H9 (cell line): Measurements from ENCODE around the gene ATF4. TPM values are rescaled to one million over a fixed set of nuclear protein-coding genes. Genes with fewer than 3 reads are reported as not detected.

ENCODE experiments used
- DNase-seq: peaks from one replicate; pipeline ENCODE4 v3.0.0-alpha.2; 2017
- H2AFZ ChIP-seq: one replicate; pipeline ENCODE4 v1.6.1; 2013; ENCODE audit warnings: mild to moderate bottlenecking, low read length, control low read depth, moderate library complexity
- H2AK5ac ChIP-seq: 2 replicates; pipeline ENCODE4 v1.6.1; 2013; ENCODE audit warnings: low read length, control low read depth, mixed read lengths; ENCODE audit not compliant: insufficient read length
- H2BK120ac ChIP-seq: one replicate; pipeline ENCODE4 v1.6.1; 2013; ENCODE audit warnings: low read depth, mild to moderate bottlenecking, low read length, control low read depth, inconsistent platforms; ENCODE audit not compliant: poor library complexity, severe bottlenecking
- H2BK12ac ChIP-seq: 2 replicates; pipeline ENCODE4 v1.6.1; 2013; ENCODE audit warnings: low read length, control low read depth, mixed read lengths, low read depth; ENCODE audit not compliant: insufficient read length
- H2BK15ac ChIP-seq: 2 replicates; pipeline ENCODE4 v1.6.1; 2013; ENCODE audit warnings: low read depth, low read length, control low read depth
- H2BK20ac ChIP-seq: one replicate; pipeline ENCODE4 v1.6.1; 2013; ENCODE audit warnings: low read depth, mild to moderate bottlenecking, low read length, control low read depth, inconsistent platforms; ENCODE audit not compliant: poor library complexity, severe bottlenecking
- H2BK5ac ChIP-seq: 2 replicates; pipeline ENCODE4 v1.6.1; 2013; ENCODE audit warnings: low read length, control low read depth, mixed read lengths; ENCODE audit not compliant: insufficient read length
- H3K14ac ChIP-seq: 2 replicates; pipeline ENCODE4 v1.6.1; 2013; ENCODE audit warnings: low read length, control low read depth; ENCODE audit not compliant: insufficient read depth
- H3K18ac ChIP-seq: 2 replicates; pipeline ENCODE4 v1.6.1; 2013; ENCODE audit warnings: low read depth, mild to moderate bottlenecking, mixed read lengths, low read length, control low read depth; ENCODE audit not compliant: insufficient read length
- H3K23ac ChIP-seq: 2 replicates; pipeline ENCODE4 v1.6.1; 2013; ENCODE audit warnings: low read length, control low read depth, mixed read lengths, low read depth; ENCODE audit not compliant: insufficient read length
- H3K23me2 ChIP-seq: 2 replicates; pipeline ENCODE4 v1.6.1; 2013; ENCODE audit warnings: low read depth, mild to moderate bottlenecking, mixed read lengths, low read length, control low read depth; ENCODE audit not compliant: insufficient read length, poor library complexity, severe bottlenecking
- H3K27ac ChIP-seq: 2 replicates; pipeline ENCODE4 v1.5.1; 2013; ENCODE audit warnings: low read length, control low read depth, mixed read lengths, low read depth; ENCODE audit not compliant: insufficient read length
- H3K27me3 ChIP-seq: 2 replicates; pipeline ENCODE4 v1.6.1; 2013; ENCODE audit warnings: low read length, control low read depth, inconsistent platforms; ENCODE audit not compliant: insufficient read depth
- H3K4ac ChIP-seq: 2 replicates; pipeline ENCODE4 v1.6.1; 2013; ENCODE audit warnings: low read depth, mild to moderate bottlenecking, control low read depth, inconsistent platforms, low read length, moderate library complexity
- H3K4me1 ChIP-seq: 2 replicates; pipeline ENCODE4 v1.6.1; 2013; ENCODE audit warnings: low read length, control low read depth, inconsistent platforms; ENCODE audit not compliant: insufficient read depth
- H3K4me2 ChIP-seq: 2 replicates; pipeline ENCODE4 v1.6.1; 2013; ENCODE audit warnings: low read length, control low read depth, mixed read lengths; ENCODE audit not compliant: insufficient read length, insufficient read depth
- H3K56ac ChIP-seq: 2 replicates; pipeline ENCODE4 v1.6.1; 2013; ENCODE audit warnings: low read depth, mild to moderate bottlenecking, mixed read lengths, low read length, control low read depth; ENCODE audit not compliant: insufficient read length
- H3K79me1 ChIP-seq: 2 replicates; pipeline ENCODE4 v1.6.1; 2013; ENCODE audit warnings: low read depth, mild to moderate bottlenecking, moderate library complexity, low read length, control low read depth, inconsistent platforms; ENCODE audit not compliant: insufficient read depth, poor library complexity, severe bottlenecking
- H3K79me2 ChIP-seq: 2 replicates; pipeline ENCODE4 v1.6.1; 2013; ENCODE audit warnings: low read length, control low read depth, inconsistent platforms; ENCODE audit not compliant: insufficient read depth
- H3K9ac ChIP-seq: 2 replicates; pipeline ENCODE4 v1.6.1; 2013; ENCODE audit warnings: low read length, control low read depth, mixed read lengths; ENCODE audit not compliant: insufficient read length; ENCODE audit errors: extremely low read depth
- H3K9me3 ChIP-seq: one replicate; pipeline ENCODE4 v1.6.1; 2013; ENCODE audit warnings: low read depth, low read length, inconsistent platforms; ENCODE audit not compliant: control insufficient read depth
- H3T11ph ChIP-seq: one replicate; pipeline ENCODE4 v1.6.1; 2013; ENCODE audit warnings: mild to moderate bottlenecking, low read length, control low read depth, inconsistent platforms
- H4K20me1 ChIP-seq: one replicate; pipeline ENCODE4 v1.6.1; 2013; ENCODE audit not compliant: control insufficient read depth, insufficient read length, insufficient read depth
- H4K5ac ChIP-seq: 2 replicates; pipeline ENCODE4 v1.6.1; 2013; ENCODE audit warnings: low read depth, mild to moderate bottlenecking, mixed read lengths, low read length, control low read depth; ENCODE audit not compliant: insufficient read length
- H4K8ac ChIP-seq: replicated peaks from 2 replicates; pipeline ENCODE4 v1.6.1; 2013; ENCODE audit warnings: low read length, control low read depth, mixed read lengths, low read depth; ENCODE audit not compliant: insufficient read length
- H4K91ac ChIP-seq: 2 replicates; pipeline ENCODE4 v1.6.1; 2013; ENCODE audit warnings: low read depth, mild to moderate bottlenecking, moderate library complexity, mixed read lengths, low read length, control low read depth; ENCODE audit not compliant: insufficient read length
- H3K27ac Mint-ChIP-seq, 3 experiments: 2 replicates in 2 of 3; 3 replicates in 1 of 3; pipeline ENCODE4 v1.8.0; 2020 to 2021; ENCODE audit warnings: mixed read lengths in 3 of 3, mild to moderate bottlenecking in 1 of 3, moderate library complexity in 1 of 3
- H3K27me3 Mint-ChIP-seq: 2 replicates; pipeline ENCODE4 v1.8.0; 2021; ENCODE audit warnings: low read depth, mild to moderate bottlenecking, moderate library complexity, mixed read lengths
- H3K36me3 Mint-ChIP-seq, 3 experiments: 2 replicates in 2 of 3; 3 replicates in 1 of 3; pipeline ENCODE4 v1.8.0; 2020 to 2021; ENCODE audit warnings: low read depth in 3 of 3, mixed read lengths in 3 of 3; ENCODE audit not compliant: insufficient read depth in 1 of 3
- H3K4me1 Mint-ChIP-seq, 2 experiments: 2 replicates each; pipeline ENCODE4 v1.8.0; 2020; ENCODE audit warnings: mixed read lengths in 2 of 2
- H3K4me3 Mint-ChIP-seq, 2 experiments: 2 replicates in 1 of 2; 3 replicates in 1 of 2; pipeline ENCODE4 v1.8.0; 2020 to 2021; ENCODE audit warnings: mild to moderate bottlenecking in 2 of 2, mixed read lengths in 2 of 2, moderate library complexity in 1 of 2
- H3K9me3 Mint-ChIP-seq, 2 experiments: 2 replicates in 1 of 2; 3 replicates in 1 of 2; pipeline ENCODE4 v1.8.0; 2020; ENCODE audit warnings: mild to moderate bottlenecking in 2 of 2, mixed read lengths in 2 of 2, moderate library complexity in 1 of 2
- CTCF ChIP-seq: fragments of 200-600 bp; sonication (generic); conservative IDR thresholded peaks from 3 replicates; pipeline ENCODE4 v1.8.0; 2021; ENCODE audit warnings: antibody characterized with exemption, mild to moderate bottlenecking
- WGBS: extraction: QIAGEN DNeasy Blood & Tissue Kit; methylation state at CpG from one replicate; pipeline ENCODE4 v1.1.7; 2013; ENCODE audit warnings: missing lambda C conversion rate, low lambda C conversion rate, mixed read lengths; ENCODE audit not compliant: insufficient read length; ENCODE audit errors: extremely low coverage; 5-methylcytosine and 5-hydroxymethylcytosine counted together
- total RNA-seq: library from RNA; stranded (reverse); gene quantifications from 2 replicates; pipeline ENCODE4 v1.2.1, GENCODE V29; 2021

Gene ATF4
- total RNA-seq, 1 experiment from 2014 or later: 455 TPM

DNA sequence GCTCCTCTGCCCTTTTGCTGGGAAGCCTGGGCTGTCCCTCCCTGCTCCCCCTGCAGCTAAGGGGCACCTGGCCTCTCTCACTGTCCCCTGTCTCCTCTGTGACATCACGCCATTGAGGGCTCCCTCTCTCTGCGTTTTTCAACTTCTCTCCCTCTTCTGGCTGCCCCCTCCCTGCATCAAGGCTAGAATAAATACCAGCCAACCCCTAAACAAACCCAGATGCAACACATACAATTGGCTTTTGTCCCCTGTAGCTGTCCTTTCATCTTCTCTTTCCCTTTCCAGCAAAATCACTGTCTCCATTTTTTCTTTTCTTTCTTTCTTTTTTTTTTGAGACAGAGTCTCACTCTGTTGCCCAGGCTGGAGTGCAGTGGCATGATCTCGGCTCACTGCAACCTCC is 21.6 kb upstream of the ATF4 start:
- no peak overlapping the region for H2BK15ac ChIP-seq
- H3K4ac ChIP-seq: no peak overlapping the region
- H4K20me1 ChIP-seq: no peaks in the 10 kb centered on the region
- no peaks in the 10 kb centered on the region for H3K79me2 ChIP-seq
- H4K5ac ChIP-seq: no peak overlapping the region
- H3K23ac ChIP-seq: no peak overlapping the region
- H3K4me1 Mint-ChIP-seq: peaks cover 10 to 14% of the 10 kb centered on the region in 2 experiments
- no peak overlapping the region for H2AK5ac ChIP-seq
- peaks cover 84% of the 10 kb centered on the region for H3K27me3 Mint-ChIP-seq
- H3T11ph ChIP-seq: no peak overlapping the region
- H3K23me2 ChIP-seq: peaks cover 8% of the 10 kb centered on the region
- H3K4me2 ChIP-seq: no peak overlapping the region
- H4K8ac ChIP-seq: no peak overlapping the region
- H3K27ac ChIP-seq: no peak overlapping the region
- H3K27me3 ChIP-seq: peaks cover 8% of the 10 kb centered on the region
- H3K79me1 ChIP-seq: no peaks in the 10 kb centered on the region
- H2BK12ac ChIP-seq: no peak overlapping the region
- H3K14ac ChIP-seq: no peak overlapping the region
- no peak overlapping the region for H3K9ac ChIP-seq
- no peak for DNase-seq
- H3K4me3 Mint-ChIP-seq: no peak overlapping the region; a peak in 1 of 5 replicates
- no peak overlapping the region for H2BK5ac ChIP-seq
- WGBS: no CpG with 5 or more reads among the region's 3 CpGs
- H2BK20ac ChIP-seq: no peak overlapping the region
- H3K56ac ChIP-seq: no peak overlapping the region
- H3K27ac Mint-ChIP-seq: no peak overlapping the region
- H3K9me3 Mint-ChIP-seq: no peaks in the 10 kb centered on the region
- H3K4me1 ChIP-seq: no peaks in the 10 kb centered on the region; the same call in 1 of the 2 replicates
- no peak overlapping the region for H2BK120ac ChIP-seq
- no peak overlapping the region for H3K18ac ChIP-seq
- H2AFZ ChIP-seq: no peak overlapping the region
- peaks cover 3 to 5% (median 4%) of the 10 kb centered on the region in 3 experiments; a peak in 4 of 7 replicates for H3K36me3 Mint-ChIP-seq
- H3K9me3 ChIP-seq: no peaks in the 10 kb centered on the region
- no peak for TF ChIP-seq CTCF
- H4K91ac ChIP-seq: no peak overlapping the region
